Astrocyte of the spinal cord (primary cell): ENCODE results near the gene GCNA.
"Not testable (repeated sequence)": the region's sequence is repeated elsewhere in the genome, so short reads cannot be mapped to it uniquely, and the experiment has no call there.

ENCODE experiments used
- DNase-seq: peaks from one replicate; pipeline ENCODE4 v3.0.0; 2011; ENCODE audit warnings: low read depth, low spot score
- H3K4me3 ChIP-seq: 2 replicates; pipeline ENCODE4 v1.5.1; 2011; ENCODE audit warnings: low read depth, mild to moderate bottlenecking, low read length, moderate library complexity
- CTCF ChIP-seq: IDR thresholded peaks from 2 replicates; pipeline ENCODE4 v1.5.1; 2012; ENCODE audit warnings: low read depth, mild to moderate bottlenecking, low read length, inconsistent platforms
- in situ Hi-C: cut with HindIII; loops from 2 replicates; pipeline ENCODE4 v1.10.0; 2017; ENCODE audit warnings: low sequenced_read_pairs

Gene GCNA

GRCh38 chrX:71556036-71556435 lies 22.2 kb upstream of the GCNA start:
- no peak for DNase-seq
- TF ChIP-seq CTCF: no peak
- in situ Hi-C loops: no loop called here
- no peak overlapping the region for H3K4me3 ChIP-seq

- no peak overlapping the region for H3K4me3 ChIP-seq
- no peak for DNase-seq
- in situ Hi-C loops: no loop called here
- no peak for TF ChIP-seq CTCF
Measured at GRCh38 chrX:71558920-71559319, 19.3 kb upstream of the GCNA start.

- in situ Hi-C loops, DNase-seq: not testable (repeated sequence)
Measured at GRCh38 chrX:71559773-71560172, 18.5 kb upstream of the GCNA start.

GRCh38 chrX:71563921-71564320 lies 14.3 kb upstream of the GCNA start:
- TF ChIP-seq CTCF: no peak
- in situ Hi-C loops: no loop called here

More at GRCh38 chrX:71559773-71560172, 18.5 kb upstream of the GCNA start:
- not testable (repeated sequence) for H3K4me3 ChIP-seq

GRCh38 chrX:71565474-71566041 lies 12.7 kb upstream of the GCNA start:
- no peak for TF ChIP-seq CTCF
- in situ Hi-C loops: no loop called here
- no peak overlapping the region for H3K4me3 ChIP-seq
- DNase-seq: no peak

More at GRCh38 chrX:71563921-71564320, 14.3 kb upstream of the GCNA start:
- DNase-seq: no peak
- H3K4me3 ChIP-seq: no peak overlapping the region

- in situ Hi-C loops, DNase-seq, H3K4me3 ChIP-seq: not testable (repeated sequence)
Measured at GRCh38 chrX:71571390-71571789, 6.8 kb upstream of the GCNA start.

- in situ Hi-C loops: no loop called here
- no peak for DNase-seq
- no peak overlapping the region for H3K4me3 ChIP-seq
- TF ChIP-seq CTCF: no peak
Measured at GRCh38 chrX:71573590-71573989, 4.6 kb upstream of the GCNA start.

- no peak overlapping the region for H3K4me3 ChIP-seq
- no peak for DNase-seq
- in situ Hi-C loops: no loop called here
- TF ChIP-seq CTCF: no peak
Measured at GRCh38 chrX:71577682-71578081, 555 bp upstream of the GCNA start.
